Upper lobe of right lung (tissue), 1 donor: ENCODE data around the gene LIMD2. TPM values are rescaled to one million over a fixed set of nuclear protein-coding genes. Genes with fewer than 3 reads are reported as not detected.
A peak's percentile ranks its signal among the peaks of the same experiment; 100 is the strongest.

Experiments used
- ATAC-seq: fragments of 200-7000 bp; cut with Tn5 transposase; one replicate; pipeline ENCODE4 v1.9.1; 2020; ENCODE audit warnings: mild to moderate bottlenecking, moderate library complexity
- DNase-seq: peaks from one replicate; pipeline ENCODE4 v3.0.0-alpha.2; 2020
- H3K27ac ChIP-seq: fragments of 200-600 bp; one replicate; pipeline ENCODE4 v1.8.0; 2022
- H3K27me3 ChIP-seq: fragments of 200-600 bp; one replicate; pipeline ENCODE4 v1.8.0; 2022; ENCODE audit warnings: mild to moderate bottlenecking
- H3K36me3 ChIP-seq: fragments of 200-600 bp; one replicate; pipeline ENCODE4 v1.8.0; 2022
- H3K4me1 ChIP-seq: fragments of 200-600 bp; one replicate; pipeline ENCODE4 v1.8.0; 2022
- H3K4me3 ChIP-seq: fragments of 200-600 bp; one replicate; pipeline ENCODE4 v1.8.0; 2022; ENCODE audit warnings: mild to moderate bottlenecking
- H3K9me3 ChIP-seq: fragments of 200-600 bp; one replicate; pipeline ENCODE4 v1.8.0; 2022
- intact Hi-C: fragments of 100-400 bp; cut with DNase I; formaldehyde crosslinking; loops from one replicate; pipeline ENCODE4 v1.11.0; 2022
- total RNA-seq: library from RNA; stranded (reverse); fragmentation: NEBNext Ultra II Directional; extraction: Animal tissue kit (Norgen Biotek cat#: 25700); gene quantifications from one replicate; pipeline ENCODE4 v1.2.1, GENCODE V29; 2021
- TF ChIP-seq, protein P1 (sequence below): fragments of 200-600 bp; IDR thresholded peaks from one replicate; pipeline ENCODE4 v1.8.0; 2022; ENCODE audit warnings: antibody characterized with exemption
- donor health status: DM: no; HTN: yes; CAD: no; lungs with severe emphysema.

Gene LIMD2
- total RNA-seq, 1 donor from 2014 or later = 22.9 TPM

DNA sequence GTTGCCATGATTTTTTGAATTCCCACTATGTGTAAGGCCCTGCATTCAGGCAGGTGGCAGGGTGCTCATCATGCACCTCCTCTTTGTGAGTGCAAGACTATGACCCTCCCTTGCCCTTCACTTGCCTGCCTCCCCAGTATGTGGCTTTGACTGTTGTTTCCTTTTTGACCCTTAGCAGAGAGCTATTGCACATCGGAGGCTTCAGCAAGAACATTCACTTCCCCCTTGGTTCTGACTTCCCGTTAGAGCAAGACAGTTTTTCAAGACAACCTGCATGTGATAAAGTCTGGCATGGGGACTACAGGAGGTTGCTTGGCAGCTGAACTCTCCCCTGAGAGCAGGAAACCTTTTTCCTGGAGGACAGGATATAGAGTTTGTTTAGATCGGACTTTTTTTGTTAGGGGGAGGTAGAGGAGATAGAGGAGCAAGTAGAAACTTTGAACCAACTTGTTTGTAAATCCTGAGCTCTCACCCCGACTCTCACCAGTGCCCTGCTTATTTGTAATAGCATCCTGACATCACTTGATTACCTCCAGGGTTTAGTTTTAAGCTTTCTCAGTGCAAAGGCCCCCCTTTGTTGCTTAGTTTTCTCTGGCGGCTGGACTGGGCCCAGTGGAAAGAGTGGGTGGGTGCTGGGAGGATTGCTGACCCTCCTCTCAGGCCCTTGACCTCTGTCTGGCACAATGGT lies 34.3 kb downstream of the LIMD2 start:
- no peak overlapping the region for H3K4me3 ChIP-seq
- H3K4me1 ChIP-seq = peaks cover 27% of the 10 kb centered on the region
- peaks cover 72% of the 10 kb centered on the region for H3K36me3 ChIP-seq
- H3K9me3 ChIP-seq = no peaks in the 10 kb centered on the region
- TF ChIP-seq, protein P1, sequence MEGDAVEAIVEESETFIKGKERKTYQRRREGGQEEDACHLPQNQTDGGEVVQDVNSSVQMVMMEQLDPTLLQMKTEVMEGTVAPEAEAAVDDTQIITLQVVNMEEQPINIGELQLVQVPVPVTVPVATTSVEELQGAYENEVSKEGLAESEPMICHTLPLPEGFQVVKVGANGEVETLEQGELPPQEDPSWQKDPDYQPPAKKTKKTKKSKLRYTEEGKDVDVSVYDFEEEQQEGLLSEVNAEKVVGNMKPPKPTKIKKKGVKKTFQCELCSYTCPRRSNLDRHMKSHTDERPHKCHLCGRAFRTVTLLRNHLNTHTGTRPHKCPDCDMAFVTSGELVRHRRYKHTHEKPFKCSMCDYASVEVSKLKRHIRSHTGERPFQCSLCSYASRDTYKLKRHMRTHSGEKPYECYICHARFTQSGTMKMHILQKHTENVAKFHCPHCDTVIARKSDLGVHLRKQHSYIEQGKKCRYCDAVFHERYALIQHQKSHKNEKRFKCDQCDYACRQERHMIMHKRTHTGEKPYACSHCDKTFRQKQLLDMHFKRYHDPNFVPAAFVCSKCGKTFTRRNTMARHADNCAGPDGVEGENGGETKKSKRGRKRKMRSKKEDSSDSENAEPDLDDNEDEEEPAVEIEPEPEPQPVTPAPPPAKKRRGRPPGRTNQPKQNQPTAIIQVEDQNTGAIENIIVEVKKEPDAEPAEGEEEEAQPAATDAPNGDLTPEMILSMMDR = no peak
- H3K27ac ChIP-seq = peak overlapping the region; percentile 53
- no peaks in the 10 kb centered on the region for H3K27me3 ChIP-seq
- ATAC-seq (peak; percentile 94), DNase-seq (no peak)
- intact Hi-C loops = no loop called here

- TF ChIP-seq, protein P1 = no peak
- Histone ChIP-seq H3K27me3 (no peaks in the 10 kb centered on the region), H3K4me1 (peaks cover 5% of the 10 kb centered on the region), H3K27ac (no peak overlapping the region), H3K9me3 (no peaks in the 10 kb centered on the region), H3K4me3 (no peak overlapping the region), H3K36me3 (peaks cover 71% of the 10 kb centered on the region)
- no peak for ATAC-seq
- intact Hi-C loops = no loop called here
- DNase-seq = no peak
Observed at GRCh38 chr17:63659850-63660249, 40.1 kb downstream of the LIMD2 start.

DNA sequence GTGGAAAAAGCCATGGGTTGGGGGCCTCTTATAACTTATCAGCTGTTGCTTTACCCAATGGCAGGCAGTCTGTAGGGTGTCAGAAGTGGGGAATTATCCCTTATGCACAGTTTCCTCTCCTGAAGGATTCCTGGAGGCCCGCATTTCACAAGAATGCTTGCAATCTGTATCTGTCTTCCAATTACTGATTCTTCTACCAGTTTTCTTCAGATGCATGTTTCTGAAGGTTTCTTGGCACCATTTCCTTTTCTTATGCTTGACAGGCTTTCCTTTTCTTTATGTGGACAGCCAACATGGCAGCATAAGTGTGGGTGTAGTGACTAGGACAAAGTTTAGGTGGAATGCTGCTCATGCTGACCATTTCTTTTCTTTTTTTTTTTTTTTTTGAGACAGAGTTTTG lies 41.6 kb downstream of the LIMD2 start:
- intact Hi-C loops = no loop called here
- no peak overlapping the region for H3K4me3 ChIP-seq
- no peak for DNase-seq

GRCh38 chr17:63657786-63658185 lies 42.1 kb downstream of the LIMD2 start:
- Histone ChIP-seq H3K4me3 (no peak overlapping the region), H3K4me1 (no peaks in the 10 kb centered on the region), H3K36me3 (peaks cover 83% of the 10 kb centered on the region), H3K27me3 (no peaks in the 10 kb centered on the region), H3K9me3 (no peaks in the 10 kb centered on the region), H3K27ac (no peak overlapping the region)
- no peak for ATAC-seq
- TF ChIP-seq, protein P1 = no peak
- intact Hi-C loops = no loop called here
- DNase-seq = no peak

More for the DNA sequence above, 41.6 kb downstream of the LIMD2 start:
- Histone ChIP-seq H3K27ac (no peak overlapping the region), H3K36me3 (peaks cover 83% of the 10 kb centered on the region), H3K9me3 (no peaks in the 10 kb centered on the region), H3K4me1 (no peaks in the 10 kb centered on the region), H3K27me3 (no peaks in the 10 kb centered on the region)
- no peak for ATAC-seq
- TF ChIP-seq, protein P1 = no peak

GRCh38 chr17:63653050-63653449 lies 46.9 kb downstream of the LIMD2 start:
- no peak overlapping the region for H3K4me3 ChIP-seq
- peaks cover 44% of the 10 kb centered on the region for H3K36me3 ChIP-seq
- no peaks in the 10 kb centered on the region for H3K9me3 ChIP-seq
- ATAC-seq = no peak
- H3K27me3 ChIP-seq = no peaks in the 10 kb centered on the region
- H3K27ac ChIP-seq = no peak overlapping the region
- intact Hi-C loops = no loop called here
- TF ChIP-seq, protein P1 = no peak
- no peak for DNase-seq
- peaks cover under 1% of the 10 kb centered on the region for H3K4me1 ChIP-seq
